H1 (cell line): ENCODE measurements around the gene ZNF639.

Experiments used
- CBX5 ChIP-seq: fragments of 300-800, 300-1000 bp; sonication (generic); IDR thresholded peaks from 2 replicates; pipeline ENCODE4 v1.7.1; 2016; ENCODE audit warnings: antibody characterized with exemption, low read length, low read depth
- JUN ChIP-seq: IDR thresholded peaks from 2 replicates; pipeline ENCODE4 v1.6.1; 2011; ENCODE audit warnings: low read depth, mild to moderate bottlenecking, improper control_type of control experiment, low read length
- POLR2AphosphoS5 ChIP-seq: IDR thresholded peaks from 2 replicates; pipeline ENCODE4 v1.6.1; 2011; ENCODE audit warnings: low read depth, low read length
- SP2 ChIP-seq: IDR thresholded peaks from 2 replicates; pipeline ENCODE4 v1.6.1; 2012; ENCODE audit warnings: mild to moderate bottlenecking, low read length, inconsistent platforms
- TCF12 ChIP-seq: IDR thresholded peaks from 2 replicates; pipeline ENCODE4 v1.6.1; 2011; ENCODE audit warnings: low read depth, mild to moderate bottlenecking, low read length
- TF ChIP-seq, protein P1 (sequence below), 3 experiments: IDR thresholded peaks; 1 replicate in 2 of 3; 2 replicates in 1 of 3; pipeline versions ENCODE4 v1.5.1 to v1.6.1; 2011; ENCODE audit warnings: low read length in 3 of 3, mild to moderate bottlenecking in 3 of 3, inconsistent platforms in 2 of 3, low read depth in 1 of 3, moderate library complexity in 1 of 3; ENCODE audit not compliant: insufficient read depth in 1 of 3; ENCODE audit errors: control extremely low read depth in 1 of 3

DNA sequence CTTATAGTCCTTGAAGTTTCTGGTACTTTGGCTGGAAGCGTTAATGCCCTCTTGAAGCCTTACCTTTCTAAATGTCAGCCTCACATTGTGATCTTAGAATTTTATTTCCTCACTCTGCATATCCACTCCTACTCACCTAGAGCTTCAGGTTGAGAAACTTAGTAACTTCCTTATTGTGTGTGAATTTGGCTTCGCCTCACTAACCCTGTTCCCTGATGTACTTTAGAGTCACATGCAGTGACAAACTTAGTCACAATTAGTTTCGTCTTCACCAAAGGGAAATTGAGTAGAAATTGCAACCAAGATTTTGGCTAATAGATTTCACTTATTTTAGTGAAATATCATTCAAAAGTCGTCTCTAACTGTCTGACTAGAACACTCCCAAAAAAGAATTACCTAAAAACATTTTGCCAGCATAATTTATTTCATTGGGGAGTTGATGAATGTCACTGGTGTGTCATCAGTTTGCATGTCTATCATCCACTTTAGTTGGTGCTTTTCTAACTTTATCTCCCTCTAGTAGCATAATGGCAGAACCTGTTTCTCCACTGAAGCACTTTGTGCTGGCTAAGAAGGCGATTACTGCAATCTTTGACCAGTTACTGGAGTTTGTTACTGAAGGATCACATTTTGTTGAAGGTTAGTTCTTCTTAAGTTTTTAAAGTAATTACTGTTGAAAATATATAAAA, 25.6 kb downstream of the ZNF639 start:
- no peak for TF ChIP-seq TCF12
- TF ChIP-seq, protein P1, sequence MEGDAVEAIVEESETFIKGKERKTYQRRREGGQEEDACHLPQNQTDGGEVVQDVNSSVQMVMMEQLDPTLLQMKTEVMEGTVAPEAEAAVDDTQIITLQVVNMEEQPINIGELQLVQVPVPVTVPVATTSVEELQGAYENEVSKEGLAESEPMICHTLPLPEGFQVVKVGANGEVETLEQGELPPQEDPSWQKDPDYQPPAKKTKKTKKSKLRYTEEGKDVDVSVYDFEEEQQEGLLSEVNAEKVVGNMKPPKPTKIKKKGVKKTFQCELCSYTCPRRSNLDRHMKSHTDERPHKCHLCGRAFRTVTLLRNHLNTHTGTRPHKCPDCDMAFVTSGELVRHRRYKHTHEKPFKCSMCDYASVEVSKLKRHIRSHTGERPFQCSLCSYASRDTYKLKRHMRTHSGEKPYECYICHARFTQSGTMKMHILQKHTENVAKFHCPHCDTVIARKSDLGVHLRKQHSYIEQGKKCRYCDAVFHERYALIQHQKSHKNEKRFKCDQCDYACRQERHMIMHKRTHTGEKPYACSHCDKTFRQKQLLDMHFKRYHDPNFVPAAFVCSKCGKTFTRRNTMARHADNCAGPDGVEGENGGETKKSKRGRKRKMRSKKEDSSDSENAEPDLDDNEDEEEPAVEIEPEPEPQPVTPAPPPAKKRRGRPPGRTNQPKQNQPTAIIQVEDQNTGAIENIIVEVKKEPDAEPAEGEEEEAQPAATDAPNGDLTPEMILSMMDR (IDR thresholded peaks at IDR 0.05; ENCODE audit: control extremely low read depth in 1 of 3, insufficient read depth in 1 of 3, low read depth in 1 of 3, low read length in 3 of 3), result no peak
- no peak for TF ChIP-seq SP2
- no peak for TF ChIP-seq CBX5
- no peak for TF ChIP-seq JUN
- no peak for TF ChIP-seq POLR2AphosphoS5
